ENCODE data around the gene NDUFB4. TPM values are rescaled to one million over a fixed set of nuclear protein-coding genes. Genes with fewer than 3 reads are reported as not detected.

NDUFB4 gene
- total RNA-seq, 1 donor from 2014 or later: 119 TPM

- Mint-ChIP-seq H3K36me3 (ENCODE audit: unreplicated experiment) (no peaks in the 10 kb centered on the region), H3K4me1 (ENCODE audit: low read depth, unreplicated experiment) (peaks cover 22% of the 10 kb centered on the region), H3K4me3 (ENCODE audit: unreplicated experiment) (no peak overlapping the region), H3K27ac (ENCODE audit: unreplicated experiment) (no peak overlapping the region), H3K9me3 (ENCODE audit: unreplicated experiment) (peaks cover 10% of the 10 kb centered on the region), H3K27me3 (ENCODE audit: unreplicated experiment) (peaks cover 14% of the 10 kb centered on the region)
- no peak for DNase-seq
- TF ChIP-seq, protein P1, sequence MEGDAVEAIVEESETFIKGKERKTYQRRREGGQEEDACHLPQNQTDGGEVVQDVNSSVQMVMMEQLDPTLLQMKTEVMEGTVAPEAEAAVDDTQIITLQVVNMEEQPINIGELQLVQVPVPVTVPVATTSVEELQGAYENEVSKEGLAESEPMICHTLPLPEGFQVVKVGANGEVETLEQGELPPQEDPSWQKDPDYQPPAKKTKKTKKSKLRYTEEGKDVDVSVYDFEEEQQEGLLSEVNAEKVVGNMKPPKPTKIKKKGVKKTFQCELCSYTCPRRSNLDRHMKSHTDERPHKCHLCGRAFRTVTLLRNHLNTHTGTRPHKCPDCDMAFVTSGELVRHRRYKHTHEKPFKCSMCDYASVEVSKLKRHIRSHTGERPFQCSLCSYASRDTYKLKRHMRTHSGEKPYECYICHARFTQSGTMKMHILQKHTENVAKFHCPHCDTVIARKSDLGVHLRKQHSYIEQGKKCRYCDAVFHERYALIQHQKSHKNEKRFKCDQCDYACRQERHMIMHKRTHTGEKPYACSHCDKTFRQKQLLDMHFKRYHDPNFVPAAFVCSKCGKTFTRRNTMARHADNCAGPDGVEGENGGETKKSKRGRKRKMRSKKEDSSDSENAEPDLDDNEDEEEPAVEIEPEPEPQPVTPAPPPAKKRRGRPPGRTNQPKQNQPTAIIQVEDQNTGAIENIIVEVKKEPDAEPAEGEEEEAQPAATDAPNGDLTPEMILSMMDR (IDR thresholded peaks at IDR 0.05; ENCODE audit: partially characterized antibody, unreplicated experiment): no peak
Observed at GRCh38 chr3:120555657-120556509, 40.3 kb upstream of the NDUFB4 start.

DNA sequence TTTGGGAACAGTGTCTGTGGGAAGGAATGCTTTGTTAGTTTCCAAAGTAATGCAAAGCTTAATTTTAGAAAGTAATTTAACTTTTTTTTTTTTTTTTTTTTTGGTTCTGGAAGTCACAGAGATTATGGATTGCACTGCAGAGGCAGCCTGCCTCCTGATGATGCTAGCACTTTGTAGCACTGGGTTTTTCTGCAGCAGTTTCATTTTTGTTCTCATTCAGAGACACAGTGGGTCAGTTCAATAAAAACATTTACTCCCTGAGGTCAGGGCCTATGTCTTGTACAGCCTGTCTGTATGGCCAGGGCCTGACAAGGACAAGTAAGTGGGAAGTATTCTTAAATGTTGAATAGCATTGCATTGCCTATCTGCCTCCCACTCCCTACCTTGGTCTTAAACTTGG, 39.0 kb upstream of the NDUFB4 start:
- H3K27me3 Mint-ChIP-seq (ENCODE audit: unreplicated experiment): peaks cover 15% of the 10 kb centered on the region
- peak overlapping the region; percentile 57 for H3K4me3 Mint-ChIP-seq (ENCODE audit: unreplicated experiment)
- TF ChIP-seq, protein P1 (IDR thresholded peaks at IDR 0.05; ENCODE audit: partially characterized antibody, unreplicated experiment): no peak
- H3K4me1 Mint-ChIP-seq (ENCODE audit: low read depth, unreplicated experiment): peaks cover 29% of the 10 kb centered on the region
- H3K27ac Mint-ChIP-seq (ENCODE audit: unreplicated experiment): no peak overlapping the region
- H3K36me3 Mint-ChIP-seq (ENCODE audit: unreplicated experiment): no peaks in the 10 kb centered on the region
- no peak for DNase-seq
- peaks cover 13% of the 10 kb centered on the region for H3K9me3 Mint-ChIP-seq (ENCODE audit: unreplicated experiment)

DNA sequence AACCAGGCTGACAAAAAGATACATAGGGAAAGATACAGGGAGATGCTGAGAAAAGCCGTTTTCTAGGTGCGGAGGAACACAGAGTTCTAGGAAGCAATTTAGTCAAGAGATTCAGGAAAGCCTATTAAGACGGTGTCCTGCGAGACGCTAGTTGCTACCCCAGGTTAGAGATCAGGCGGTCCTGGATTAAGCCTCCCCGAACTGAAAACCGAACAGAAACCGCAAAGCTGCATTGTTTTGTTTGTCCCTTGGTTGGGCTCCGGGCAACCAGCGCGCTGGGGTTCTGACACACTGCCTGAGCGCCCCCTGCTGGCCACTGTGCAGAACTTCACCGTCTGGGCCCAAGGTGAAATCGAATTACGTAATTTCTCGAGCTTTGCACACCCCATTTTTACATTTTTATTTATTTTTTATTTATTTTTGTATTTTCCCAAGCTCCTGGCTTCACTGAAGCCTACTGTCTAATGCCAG, 37.3 kb upstream of the NDUFB4 start:
- TF ChIP-seq, protein P1 (IDR thresholded peaks at IDR 0.05; ENCODE audit: partially characterized antibody, unreplicated experiment): peak; percentile 100
- no peaks in the 10 kb centered on the region for H3K36me3 Mint-ChIP-seq (ENCODE audit: unreplicated experiment)
- H3K9me3 Mint-ChIP-seq (ENCODE audit: unreplicated experiment): peaks cover 13% of the 10 kb centered on the region
- H3K4me3 Mint-ChIP-seq (ENCODE audit: unreplicated experiment): peak overlapping the region; percentile 90
- peak; percentile 90 for DNase-seq
- peak overlapping the region; percentile 95 for H3K27ac Mint-ChIP-seq (ENCODE audit: unreplicated experiment)
- peaks cover 15% of the 10 kb centered on the region for H3K27me3 Mint-ChIP-seq (ENCODE audit: unreplicated experiment)
- peaks cover 30% of the 10 kb centered on the region for H3K4me1 Mint-ChIP-seq (ENCODE audit: low read depth, unreplicated experiment)

- H3K27ac Mint-ChIP-seq (ENCODE audit: unreplicated experiment): peak overlapping the region; percentile 95
- H3K4me3 Mint-ChIP-seq (ENCODE audit: unreplicated experiment): peak overlapping the region; percentile 90
- peaks cover 17% of the 10 kb centered on the region for H3K27me3 Mint-ChIP-seq (ENCODE audit: unreplicated experiment)
- TF ChIP-seq, protein P1 (IDR thresholded peaks at IDR 0.05; ENCODE audit: partially characterized antibody, unreplicated experiment): peak; percentile 62
- no peaks in the 10 kb centered on the region for H3K36me3 Mint-ChIP-seq (ENCODE audit: unreplicated experiment)
- peaks cover 13% of the 10 kb centered on the region for H3K9me3 Mint-ChIP-seq (ENCODE audit: unreplicated experiment)
- peak; percentile 74 for DNase-seq
- H3K4me1 Mint-ChIP-seq (ENCODE audit: low read depth, unreplicated experiment): peaks cover 30% of the 10 kb centered on the region
Observed at GRCh38 chr3:120559242-120560061, 36.7 kb upstream of the NDUFB4 start.
